Measurements from ENCODE around the gene WWOX. TPM values are rescaled to one million over a fixed set of nuclear protein-coding genes. Genes with fewer than 3 reads are reported as not detected.

Gene WWOX
- total RNA-seq, 2 donors from 2014 or later = 30.0 to 35.4 TPM

GRCh38 chr16:78505544-78506366, 406.3 kb downstream of the WWOX start:
- H3K36me3 ChIP-seq (ENCODE audit: control insufficient read depth, insufficient read depth, low read length) = no peaks in the 10 kb centered on the region
- Mint-ChIP-seq H3K4me3 (no peak overlapping the region), H3K9me3 (no peaks in the 10 kb centered on the region), H3K27me3 (ENCODE audit: insufficient read depth) (no peaks in the 10 kb centered on the region), H3K27ac (no peak overlapping the region), H3K4me1 (peaks cover 26% of the 10 kb centered on the region), H3K36me3 (ENCODE audit: low read depth) (no peaks in the 10 kb centered on the region)
- DNase-seq = peak; percentile 68
- H3K4me3 ChIP-seq (ENCODE audit: low read length) = no peak overlapping the region
- peak; percentile 60 for TF ChIP-seq CTCF (conservative IDR thresholded peaks at IDR 0.05)
- H3K4me1 ChIP-seq (ENCODE audit: control insufficient read depth, insufficient read depth, low read length) = peaks cover 13% of the 10 kb centered on the region
- H3K27ac ChIP-seq (ENCODE audit: low read depth, low read length) = no peak overlapping the region
- WGBS, 2 experiments (ENCODE audit: insufficient coverage in 1 of 2, insufficient read length in 1 of 2) = 85 to 91% methylated on average over 11 to 23 of the region's 23 CpGs
- no peak overlapping the region for H3K9ac ChIP-seq (ENCODE audit: extremely low read depth, low read length, poor library complexity, severe bottlenecking)
- H3K9me3 ChIP-seq (ENCODE audit: control insufficient read depth, low read length) = no peaks in the 10 kb centered on the region
- no peaks in the 10 kb centered on the region for H3K27me3 ChIP-seq (ENCODE audit: control insufficient read depth, insufficient read depth, low read length, poor library complexity, severe bottlenecking)

- Mint-ChIP-seq H3K4me3 (no peak overlapping the region), H3K36me3 (ENCODE audit: low read depth) (no peaks in the 10 kb centered on the region), H3K27me3 (ENCODE audit: insufficient read depth) (no peaks in the 10 kb centered on the region), H3K4me1 (peaks cover 26% of the 10 kb centered on the region), H3K27ac (no peak overlapping the region), H3K9me3 (no peaks in the 10 kb centered on the region)
- H3K27me3 ChIP-seq (ENCODE audit: control insufficient read depth, insufficient read depth, low read length, poor library complexity, severe bottlenecking) = no peaks in the 10 kb centered on the region
- no peak overlapping the region for H3K4me3 ChIP-seq (ENCODE audit: low read length)
- H3K27ac ChIP-seq (ENCODE audit: low read depth, low read length) = no peak overlapping the region
- DNase-seq = no peak
- peaks cover 13% of the 10 kb centered on the region for H3K4me1 ChIP-seq (ENCODE audit: control insufficient read depth, insufficient read depth, low read length)
- no peak for TF ChIP-seq CTCF (conservative IDR thresholded peaks at IDR 0.05)
- H3K36me3 ChIP-seq (ENCODE audit: control insufficient read depth, insufficient read depth, low read length) = no peaks in the 10 kb centered on the region
- no peaks in the 10 kb centered on the region for H3K9me3 ChIP-seq (ENCODE audit: control insufficient read depth, low read length)
- WGBS, 2 experiments (ENCODE audit: insufficient coverage in 1 of 2, insufficient read length in 1 of 2) = 97 to 100% methylated on average over 2 to 11 of the region's 11 CpGs
- no peak overlapping the region for H3K9ac ChIP-seq (ENCODE audit: extremely low read depth, low read length, poor library complexity, severe bottlenecking)
These were observed 407.1 kb downstream of the WWOX start for GRCh38 chr16:78506367-78507193.

GRCh38 chr16:78507576-78507975, 408.1 kb downstream of the WWOX start:
- 93 to 96% methylated on average over 9 to 12 of the region's 12 CpGs for WGBS, 2 experiments (ENCODE audit: insufficient coverage in 1 of 2, insufficient read length in 1 of 2)

More at GRCh38 chr16:78507576-78507975, 408.1 kb downstream of the WWOX start:
- Histone ChIP-seq H3K9ac (ENCODE audit: extremely low read depth, low read length, poor library complexity, severe bottlenecking) (no peak overlapping the region), H3K27ac (ENCODE audit: low read depth, low read length) (no peak overlapping the region), H3K4me3 (ENCODE audit: low read length) (no peak overlapping the region), H3K27me3 (ENCODE audit: control insufficient read depth, insufficient read depth, low read length, poor library complexity, severe bottlenecking) (no peaks in the 10 kb centered on the region), H3K36me3 (ENCODE audit: control insufficient read depth, insufficient read depth, low read length) (no peaks in the 10 kb centered on the region), H3K4me1 (ENCODE audit: control insufficient read depth, insufficient read depth, low read length) (peaks cover 13% of the 10 kb centered on the region), H3K9me3 (ENCODE audit: control insufficient read depth, low read length) (no peaks in the 10 kb centered on the region)
- TF ChIP-seq CTCF (conservative IDR thresholded peaks at IDR 0.05) = no peak
- Mint-ChIP-seq H3K27me3 (ENCODE audit: insufficient read depth) (no peaks in the 10 kb centered on the region), H3K36me3 (ENCODE audit: low read depth) (no peaks in the 10 kb centered on the region), H3K27ac (no peak overlapping the region), H3K4me1 (peaks cover 26% of the 10 kb centered on the region), H3K4me3 (no peak overlapping the region), H3K9me3 (no peaks in the 10 kb centered on the region)
- no peak for DNase-seq

All from endodermal cell (in vitro differentiated cells).